ENCODE results near the gene PPP2R2C.

PPP2R2C gene

DNA sequence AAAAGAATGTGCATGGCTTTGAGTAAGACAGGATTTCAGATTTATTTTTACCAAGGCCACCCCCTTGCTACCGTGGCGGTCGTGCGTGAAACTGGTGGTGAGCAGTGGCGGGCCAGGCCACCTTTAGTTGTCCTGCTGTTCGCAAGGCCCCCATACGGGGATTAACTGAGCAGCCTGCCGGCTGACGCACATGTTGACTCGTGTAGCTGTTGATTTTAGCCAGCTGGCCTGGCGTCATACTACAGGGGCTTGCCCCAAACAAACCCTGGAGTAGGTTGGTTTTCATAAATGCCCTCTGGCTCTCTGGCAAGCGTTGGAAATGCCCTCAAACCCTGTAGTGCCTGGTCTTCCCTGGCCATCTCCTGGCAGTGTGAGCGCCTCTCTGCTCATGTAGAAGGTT, 174.4 kb downstream of the PPP2R2C start:
- DNase-seq, result no peak

DNA sequence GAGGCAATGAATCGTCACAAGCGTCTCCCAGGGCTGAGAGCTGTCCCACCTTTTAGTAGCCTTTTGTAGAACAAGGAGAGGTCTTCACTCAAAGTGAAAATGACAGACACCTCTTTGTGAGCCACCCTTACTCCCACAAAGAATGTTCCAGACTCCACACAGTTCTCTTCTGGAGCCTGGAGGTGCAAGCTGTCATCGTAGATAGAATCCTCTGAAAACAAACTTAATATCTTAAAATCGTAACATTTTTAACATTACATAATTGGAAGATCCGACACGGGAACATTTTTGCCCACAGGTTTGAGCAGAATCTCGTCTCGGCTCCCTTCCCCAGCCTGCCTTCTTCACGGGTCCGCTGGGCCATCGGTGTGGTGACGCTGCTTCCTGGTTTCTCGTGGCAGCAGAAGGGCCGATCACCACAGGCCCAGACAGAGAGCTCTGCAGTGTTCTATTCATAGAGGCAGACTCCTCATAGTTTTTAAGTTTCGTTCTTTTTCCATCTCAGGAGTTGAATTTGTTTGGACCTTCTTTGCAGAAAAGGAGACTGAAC, 175.1 kb downstream of the PPP2R2C start:
- DNase-seq, result no peak

DNA sequence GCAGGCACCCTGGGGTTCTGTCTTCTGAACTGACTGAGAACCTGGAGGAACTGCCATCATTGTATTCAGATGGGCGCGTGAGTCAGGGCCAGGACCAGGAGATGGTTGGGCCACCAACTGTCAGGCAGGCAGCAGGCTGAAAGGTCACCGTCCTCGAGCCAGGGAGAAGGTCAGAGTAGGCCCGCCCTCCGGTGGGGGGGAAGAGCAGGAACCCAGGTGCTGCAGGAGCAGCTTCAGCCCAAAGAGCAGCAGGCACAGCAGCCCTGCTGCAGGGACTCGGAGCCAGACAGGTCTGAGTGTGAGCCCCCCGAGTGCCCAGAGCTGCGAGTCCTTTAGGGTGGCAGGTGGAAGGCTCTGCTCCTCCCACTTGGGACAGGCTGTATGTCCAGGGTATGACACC, 176.4 kb downstream of the PPP2R2C start:
- DNase-seq, result no peak

DNA sequence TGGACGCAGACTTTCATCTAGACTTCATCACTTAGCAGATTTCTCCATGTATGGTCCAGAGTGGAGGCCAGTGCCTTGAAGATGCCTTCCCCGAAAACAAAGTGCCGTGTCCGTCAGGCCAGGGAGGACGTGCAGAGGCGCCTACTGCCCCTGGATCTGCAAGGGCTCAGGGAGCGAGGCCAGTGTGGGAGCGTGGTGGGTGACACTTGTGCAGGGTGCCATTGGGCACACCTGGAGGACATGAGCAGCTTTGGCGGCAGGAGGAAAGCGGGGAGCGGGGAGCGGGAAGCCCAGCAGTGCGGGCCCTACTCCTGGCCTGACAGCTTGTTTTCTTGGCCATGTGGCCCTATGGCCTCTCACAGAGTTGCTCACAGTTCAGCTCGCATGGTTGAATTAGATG, 176.9 kb downstream of the PPP2R2C start:
- DNase-seq, result no peak

DNA sequence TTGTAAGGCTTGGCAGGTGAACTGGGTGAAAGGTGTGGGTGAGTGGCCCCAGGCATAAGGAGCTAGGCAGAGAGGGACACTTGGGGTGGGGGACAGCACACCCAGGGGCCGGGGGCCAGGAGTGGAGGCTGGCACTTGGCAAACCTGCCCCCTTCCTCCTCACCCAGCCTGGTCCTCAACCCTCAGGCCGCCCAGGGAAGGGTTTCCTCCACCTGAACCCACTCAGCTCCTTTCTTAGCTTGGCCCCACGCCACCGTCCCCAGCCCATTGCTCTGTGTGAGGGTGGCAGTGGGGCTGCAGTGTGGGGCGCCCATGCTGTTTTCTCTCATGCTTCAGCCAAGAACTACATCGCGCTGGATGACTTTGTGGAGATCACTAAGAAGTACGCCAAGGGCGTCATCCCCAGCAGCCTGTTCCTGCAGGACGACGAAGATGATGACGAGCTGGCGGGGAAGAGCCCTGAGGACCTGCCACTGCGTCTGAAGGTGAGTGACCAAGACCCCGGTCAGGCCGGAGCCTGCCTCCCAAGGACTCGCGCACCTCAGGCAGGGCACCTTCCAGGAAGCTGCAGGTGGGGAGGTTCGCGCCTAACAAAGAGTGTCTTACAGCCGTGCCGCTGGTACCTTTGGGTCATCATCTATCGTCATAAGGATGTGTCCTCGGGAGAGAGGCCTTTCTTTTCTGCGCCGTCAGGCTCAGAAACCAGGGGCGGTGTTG, 177.6 kb downstream of the PPP2R2C start:
- no peak for DNase-seq

DNA sequence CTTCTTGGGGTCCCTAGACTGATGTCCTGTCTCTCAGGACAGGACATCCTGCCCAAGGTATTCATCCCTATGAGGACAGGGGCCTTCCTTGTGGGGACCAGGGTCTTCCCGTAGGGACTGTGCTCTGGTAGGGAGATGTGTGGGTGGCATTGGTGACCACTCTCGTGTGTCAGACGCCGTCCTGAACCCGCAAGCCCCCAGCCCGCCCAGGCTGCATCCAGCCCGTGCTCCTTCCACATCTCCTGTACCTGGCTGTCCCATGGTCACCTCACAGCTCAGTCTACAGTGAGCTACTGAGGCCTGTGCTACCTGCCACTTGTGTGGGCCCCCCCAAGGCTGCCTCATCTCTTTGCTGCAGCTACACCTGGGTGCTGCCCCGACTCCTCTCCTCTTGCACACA, 178.8 kb downstream of the PPP2R2C start:
- no peak for DNase-seq

DNA sequence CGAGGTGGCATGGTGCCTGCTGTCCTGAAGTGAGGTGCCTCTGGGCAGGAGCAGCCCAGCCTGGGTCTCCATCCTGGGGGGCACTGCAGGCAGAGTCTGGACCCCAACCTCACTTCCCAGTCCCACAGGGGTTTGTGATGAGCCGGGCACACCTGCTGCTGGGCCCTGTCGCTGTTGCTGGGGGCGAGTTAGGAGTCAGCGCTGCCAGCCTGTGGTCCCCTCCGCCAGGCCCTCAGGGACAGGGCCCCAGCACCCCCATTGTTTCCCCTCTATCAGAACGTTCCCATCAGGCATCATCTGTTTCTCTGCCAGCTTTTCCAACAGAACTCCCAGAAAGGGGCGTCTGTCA, 179.3 kb downstream of the PPP2R2C start:
- no peak for DNase-seq

DNA sequence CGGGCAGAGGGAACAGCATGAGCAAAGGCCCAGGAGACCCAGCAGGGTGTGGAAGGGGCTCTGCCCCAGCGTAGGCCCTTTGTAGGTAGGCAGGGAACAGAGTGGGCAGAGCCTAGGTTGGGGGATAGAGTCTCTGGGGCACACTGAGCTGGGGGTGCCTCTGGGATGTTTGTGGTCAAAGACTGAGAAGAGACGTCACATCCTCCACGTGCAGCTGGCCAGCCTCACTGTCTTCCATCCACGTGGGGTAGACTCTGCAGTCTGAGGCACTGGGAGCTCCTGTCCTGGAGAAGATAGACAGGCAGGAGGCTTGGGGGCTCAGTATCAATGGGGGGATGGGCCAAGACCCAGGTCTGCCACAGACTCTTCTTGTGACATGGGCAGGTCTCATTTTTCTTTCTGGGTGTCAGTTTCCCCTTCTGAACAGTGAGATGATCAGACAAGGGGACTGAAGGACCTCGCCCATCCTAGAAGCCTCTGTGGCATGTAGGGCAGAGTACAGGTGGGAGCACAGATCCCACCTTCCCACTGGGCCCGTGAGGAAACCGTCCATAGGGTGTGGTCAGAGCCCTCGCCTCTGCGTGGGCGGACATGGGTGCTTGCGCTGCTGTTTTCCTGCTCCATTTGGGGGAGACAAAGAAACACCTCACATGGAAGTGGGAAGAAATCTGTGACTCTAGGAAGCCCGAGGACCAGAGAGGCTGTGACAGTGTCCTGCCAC, 179.9 kb downstream of the PPP2R2C start:
- no peak for DNase-seq

DNA sequence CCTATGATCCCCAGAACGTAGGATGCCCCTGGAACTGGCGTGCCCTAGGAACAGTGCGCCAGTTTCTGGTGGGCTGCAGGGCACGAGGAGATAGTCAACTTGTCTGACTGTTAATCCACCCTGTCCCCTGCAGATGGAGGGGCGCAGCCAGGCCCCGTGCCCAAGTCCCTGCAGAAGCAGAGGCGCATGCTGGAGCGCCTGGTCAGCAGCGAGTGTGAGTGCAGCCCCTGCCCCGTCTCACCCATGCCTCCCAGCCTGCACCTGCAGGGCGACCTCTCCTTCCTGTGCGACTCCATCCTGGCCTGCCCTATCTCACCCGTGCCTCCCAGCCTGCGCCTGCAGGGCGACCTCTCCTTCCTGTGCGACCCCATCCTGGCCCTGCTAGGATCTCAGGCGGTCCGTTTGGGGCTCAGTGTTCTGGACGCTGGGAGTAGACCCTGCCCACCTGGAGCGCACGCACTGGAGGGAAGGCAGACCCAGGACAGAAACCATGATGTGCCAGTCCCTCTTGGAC, 180.6 kb downstream of the PPP2R2C start:
- no peak for DNase-seq

DNA sequence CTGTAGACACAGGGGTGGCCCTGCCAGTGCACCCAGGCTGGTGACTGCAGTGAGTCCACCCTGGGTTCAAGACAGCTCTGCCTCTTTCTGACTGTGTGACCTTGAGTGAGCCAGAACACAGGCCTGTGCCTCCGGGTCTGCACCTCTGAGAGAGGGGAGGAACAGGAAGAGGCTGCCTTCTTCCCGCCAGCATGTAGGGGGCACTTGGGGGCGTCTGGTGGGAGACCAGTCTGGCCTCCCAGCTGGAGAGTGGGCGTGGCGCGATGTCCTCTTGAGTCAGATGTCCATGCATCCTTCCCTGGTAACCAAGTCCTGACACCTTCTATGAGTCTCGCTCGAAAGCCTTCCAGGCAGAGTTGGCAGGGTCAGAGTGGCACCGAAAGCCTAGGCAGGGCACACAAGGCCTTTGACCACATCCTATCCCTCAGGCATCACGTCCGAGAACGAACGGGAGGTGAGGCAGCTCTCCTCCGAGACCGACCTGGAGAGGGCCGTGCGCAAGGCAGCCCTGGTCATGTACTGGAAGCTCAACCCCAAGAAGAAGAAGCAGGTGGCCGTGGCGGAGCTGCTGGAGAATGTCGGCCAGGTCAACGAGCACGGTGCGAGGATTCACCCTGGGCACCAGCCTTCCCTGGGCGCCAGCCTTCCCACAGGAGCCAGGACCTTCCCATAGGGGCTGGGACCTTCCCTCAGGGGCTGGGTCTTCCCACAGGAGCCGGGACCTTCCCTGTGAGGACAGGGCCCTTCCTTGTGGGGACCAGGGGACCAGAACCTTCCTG, 181.5 kb downstream of the PPP2R2C start:
- no peak for DNase-seq

DNA sequence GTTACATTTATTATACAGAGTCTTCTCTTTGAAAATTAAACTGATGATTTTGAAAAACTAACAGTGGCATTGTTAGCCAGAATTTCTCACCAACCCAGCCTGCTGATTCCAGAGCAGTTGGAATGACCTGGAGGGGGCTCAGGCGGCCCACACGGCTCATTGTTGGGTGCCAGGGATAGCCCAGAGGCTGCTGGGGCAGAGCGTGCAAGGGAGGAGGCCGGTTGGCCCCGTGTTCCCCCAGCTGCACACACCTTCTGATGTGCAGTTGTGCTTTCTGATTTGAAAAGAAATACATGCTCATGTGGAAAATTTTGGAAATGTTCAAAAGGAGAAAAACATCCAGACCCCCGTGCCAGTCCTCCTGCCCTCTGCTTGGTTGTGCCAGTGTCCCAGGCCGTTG, 182.2 kb downstream of the PPP2R2C start:
- no peak for DNase-seq

DNA sequence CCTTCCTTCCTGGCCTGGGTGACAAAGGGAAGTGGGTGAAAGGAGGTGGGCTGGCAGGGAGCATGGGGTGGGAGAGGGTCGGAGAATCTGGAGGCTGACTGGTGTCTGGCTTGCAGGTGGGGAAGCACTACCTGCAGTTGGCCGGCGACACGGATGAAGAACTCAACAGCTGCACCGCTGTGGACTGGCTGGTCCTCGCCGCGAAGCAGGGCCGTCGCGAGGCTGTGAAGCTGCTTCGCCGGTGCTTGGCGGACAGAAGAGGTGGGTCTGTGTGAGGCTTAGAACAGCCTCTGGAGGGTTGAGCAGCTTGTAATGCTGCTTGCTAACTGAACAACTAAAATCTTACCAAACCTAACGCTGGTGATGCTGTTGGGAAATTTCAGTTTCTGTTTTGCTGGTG, 183.5 kb downstream of the PPP2R2C start:
- no peak for DNase-seq

DNA sequence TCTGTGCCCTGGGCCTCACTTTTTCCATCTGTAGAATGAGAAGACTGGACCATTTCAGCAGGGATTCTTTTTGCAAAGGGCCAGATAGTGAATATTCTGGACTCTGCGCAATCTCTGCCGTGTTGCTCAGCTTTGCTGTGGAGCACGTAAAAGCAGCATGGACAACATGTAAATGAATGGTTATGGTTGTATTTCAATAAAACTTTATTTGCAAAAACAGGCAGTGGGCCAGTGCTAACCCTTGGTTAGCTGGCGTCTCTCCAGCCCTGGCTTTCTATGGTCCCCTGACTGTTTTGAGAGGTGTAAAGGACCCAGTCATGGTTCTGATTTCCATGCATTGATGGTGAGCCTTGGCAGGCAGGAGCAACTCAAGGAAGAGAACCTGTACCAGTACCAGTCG, 184.1 kb downstream of the PPP2R2C start:
- no peak for DNase-seq

DNA sequence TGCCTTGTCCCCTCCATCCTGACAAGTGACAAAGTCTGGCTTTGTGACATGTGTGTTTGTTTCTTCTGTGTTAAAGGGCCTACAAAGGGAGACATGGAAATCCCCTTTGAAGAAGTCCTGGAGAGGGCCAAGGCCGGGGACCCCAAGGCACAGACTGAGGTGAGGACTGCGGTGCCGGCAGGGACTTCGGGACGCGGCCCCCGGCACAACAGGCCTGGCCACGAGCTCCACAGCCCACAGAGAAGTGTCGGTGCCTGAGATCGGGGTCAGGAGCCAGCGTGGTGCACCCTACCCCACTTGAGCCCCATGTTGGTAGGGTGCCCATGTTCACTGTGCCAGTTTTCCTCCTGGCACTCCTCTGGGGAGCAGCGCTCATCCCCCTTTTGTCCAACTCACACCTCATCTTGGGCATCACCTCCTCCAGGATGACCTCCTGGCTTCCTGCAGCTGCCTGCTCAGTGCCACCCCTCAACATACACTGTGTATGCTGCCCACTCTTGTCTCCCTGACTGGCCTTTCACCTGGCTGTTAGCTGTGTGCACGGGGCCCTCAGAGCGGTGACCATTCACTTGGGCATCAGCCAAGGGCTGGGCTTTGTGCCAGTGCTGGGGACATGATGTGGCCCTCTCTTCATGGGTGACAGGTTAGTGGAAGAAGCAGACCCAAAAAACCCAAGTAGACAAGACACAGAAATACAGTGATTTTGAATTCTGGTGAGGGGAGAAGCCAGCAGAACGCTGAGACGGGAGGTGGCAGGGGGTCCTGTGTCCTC, 185.2 kb downstream of the PPP2R2C start:
- DNase-seq, result no peak

DNA sequence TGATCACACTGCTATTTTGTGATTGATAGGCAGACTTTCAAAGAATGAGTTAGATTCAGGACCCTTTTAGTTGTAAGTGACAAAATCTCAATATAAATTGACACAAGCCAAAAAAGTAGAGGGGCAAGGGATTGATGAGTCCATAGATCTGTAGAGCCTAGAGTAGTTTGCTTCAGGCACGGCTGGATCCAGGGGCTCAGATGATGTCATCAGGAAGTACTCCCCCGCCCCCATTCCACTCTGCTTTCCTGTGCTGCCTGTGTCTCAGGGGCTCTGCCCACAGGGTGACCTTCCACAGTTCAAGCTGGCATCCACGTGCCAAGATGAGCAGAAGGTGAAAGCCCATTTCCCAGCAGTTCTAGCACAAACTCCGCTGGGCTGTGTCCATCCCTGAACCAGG, 189.1 kb downstream of the PPP2R2C start:
- no peak for DNase-seq

DNA sequence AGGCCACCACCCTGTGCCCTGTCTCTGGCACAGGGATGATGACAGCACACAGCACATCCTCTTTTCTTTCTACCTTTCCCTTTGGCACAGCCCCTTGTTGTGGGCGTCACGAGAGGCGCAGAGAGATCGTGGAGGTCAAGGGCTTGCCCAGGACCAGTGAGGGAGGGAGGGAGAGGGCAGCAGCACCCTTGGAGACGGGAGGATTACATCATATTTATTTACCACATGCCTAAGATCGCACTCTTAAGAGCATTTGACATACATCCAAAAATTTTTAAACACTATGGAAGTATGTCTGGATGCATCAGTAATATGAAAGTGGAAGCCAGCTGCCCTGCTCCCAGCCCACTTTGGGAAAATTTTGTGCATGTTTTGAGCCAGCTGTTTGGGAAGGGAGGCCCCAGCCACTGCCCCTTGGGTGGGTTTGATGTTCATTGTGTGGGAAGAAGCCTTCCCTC, 190.1 kb downstream of the PPP2R2C start:
- DNase-seq, result no peak

DNA sequence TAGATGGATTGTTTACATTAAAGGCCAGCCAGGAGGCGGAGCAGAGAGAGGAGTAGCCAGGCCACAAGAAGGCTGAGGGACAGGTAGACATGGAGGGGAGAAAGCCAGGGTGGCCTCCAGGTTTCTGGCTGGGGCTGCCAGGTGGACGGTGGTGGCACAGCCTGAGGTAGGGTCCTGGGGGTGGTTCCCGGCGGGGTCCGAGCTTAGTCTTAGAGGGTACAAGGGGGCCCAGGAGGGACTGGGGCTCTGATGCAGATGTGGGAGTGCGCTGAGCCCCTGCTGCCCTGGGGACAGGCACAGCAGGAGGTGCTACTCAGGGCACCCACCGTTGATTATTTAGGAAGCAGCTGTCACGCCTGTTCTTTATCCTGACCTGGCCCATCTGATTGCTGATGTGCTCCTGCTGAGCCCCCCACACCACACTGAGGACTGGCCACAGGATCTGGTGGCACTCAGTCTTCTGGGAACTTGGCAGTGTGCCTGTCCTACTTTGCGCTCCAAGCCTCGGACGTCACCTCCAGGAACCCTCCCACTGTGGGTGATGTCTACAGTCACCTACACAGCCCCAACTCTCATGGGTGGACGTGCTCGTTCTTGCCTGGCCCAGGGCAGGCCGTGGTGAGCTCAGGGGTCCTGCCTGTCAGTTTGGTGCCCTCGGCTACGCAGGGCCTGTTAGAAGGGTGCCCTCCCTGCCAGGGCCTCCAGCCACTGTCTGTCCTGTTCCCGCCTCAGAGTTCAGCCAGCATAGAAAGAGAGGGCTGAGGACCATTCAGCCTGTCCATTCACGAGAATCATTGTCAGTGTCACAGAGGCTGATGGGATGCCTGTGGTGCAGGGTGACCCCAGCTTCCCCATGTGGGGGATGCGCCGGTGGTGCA, 190.7 kb downstream of the PPP2R2C start:
- DNase-seq, result no peak

DNA sequence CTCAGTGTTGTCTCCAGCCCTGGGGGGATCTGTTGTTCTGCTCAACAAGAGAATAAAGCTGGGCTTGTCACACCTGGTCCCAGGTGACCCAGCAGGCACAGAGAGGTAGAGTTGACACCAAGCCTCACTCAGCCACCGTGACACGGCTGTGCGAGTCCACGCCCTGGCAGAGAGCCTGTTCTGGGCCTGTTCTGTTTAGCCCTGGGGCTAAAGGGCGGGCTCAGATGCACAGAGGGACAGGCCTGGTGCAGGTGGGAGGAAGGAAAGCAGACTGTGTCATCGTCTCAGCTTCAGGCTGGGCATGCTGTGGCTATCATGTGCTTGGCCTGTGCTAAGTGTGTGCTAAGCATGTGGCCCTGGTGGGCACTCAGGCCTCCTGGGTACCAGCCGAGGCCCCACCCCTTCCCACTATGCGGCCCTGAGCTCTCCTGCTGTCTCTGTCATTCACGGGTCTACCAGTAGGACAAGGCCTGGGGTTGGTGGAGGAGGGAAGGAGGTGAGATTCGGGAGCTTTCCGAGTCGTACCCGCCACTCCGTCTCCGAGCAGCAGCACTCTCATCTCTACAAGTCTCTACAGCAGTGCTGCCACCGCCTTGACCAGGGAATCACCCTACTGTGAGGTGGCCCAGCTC, 191.9 kb downstream of the PPP2R2C start:
- DNase-seq, result no peak

DNA sequence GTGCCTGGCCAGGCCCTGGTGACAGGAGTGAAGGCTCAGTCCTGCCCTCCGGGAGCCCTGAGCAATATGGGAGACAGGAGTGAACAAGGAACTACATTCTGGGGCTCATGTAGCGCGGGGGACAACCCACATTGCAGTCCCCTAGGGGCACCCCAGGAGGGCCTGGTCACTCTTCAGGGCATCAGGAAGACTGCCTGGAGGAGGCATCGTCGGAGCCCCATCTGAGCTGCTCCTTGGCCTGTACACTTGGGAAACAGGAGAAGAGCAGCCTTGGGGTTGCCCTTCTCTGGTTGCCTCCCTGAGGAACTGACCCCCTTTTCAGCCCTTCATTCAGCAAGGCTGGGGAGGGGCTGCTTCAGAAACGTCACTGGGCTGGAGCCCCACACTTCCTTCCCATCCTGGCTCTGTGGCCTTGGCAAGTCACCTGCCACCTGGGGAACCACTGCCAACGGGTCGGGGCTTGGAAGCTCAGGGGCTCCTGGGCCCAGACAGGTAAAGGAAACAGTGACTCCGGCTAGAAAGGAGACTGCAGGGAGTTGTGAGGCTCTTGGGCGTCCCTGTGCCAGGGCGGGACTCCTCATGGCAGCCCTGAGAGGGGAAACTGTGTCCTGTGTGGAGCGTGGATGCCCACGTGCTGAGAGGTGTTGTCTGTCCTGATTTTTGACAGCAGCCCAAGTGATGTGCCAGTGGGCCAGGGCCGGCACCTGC, 192.7 kb downstream of the PPP2R2C start:
- no peak for DNase-seq

DNA sequence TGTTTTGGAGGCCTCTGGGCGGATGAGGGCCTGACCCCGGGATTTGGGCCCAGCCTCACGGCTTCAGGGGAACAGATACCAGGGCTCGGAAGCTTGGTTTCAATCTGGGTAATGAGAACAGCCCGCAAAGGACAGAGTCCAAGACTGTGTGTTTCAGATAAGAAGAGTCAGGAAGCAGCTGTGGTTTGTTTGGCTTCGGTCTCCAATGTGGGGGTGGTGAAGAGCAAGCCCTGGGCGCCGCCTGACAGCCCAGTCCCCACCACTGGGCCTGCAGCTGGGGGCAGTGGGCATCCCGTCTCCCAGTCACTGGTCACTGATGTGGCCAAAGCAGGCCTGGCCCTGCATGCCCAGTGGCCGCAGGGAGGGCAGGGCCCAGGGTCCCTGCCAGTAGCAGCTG, 193.6 kb downstream of the PPP2R2C start:
- DNase-seq, result no peak

Measured in COR-L47 (cell line).